Measurements from ENCODE around the gene TCFL5. TPM values are rescaled to one million over a fixed set of nuclear protein-coding genes. Genes with fewer than 3 reads are reported as not detected.

Gene TCFL5
- total and polyA plus RNA-seq, 10 of the 15 experiments (the other 5 are each of a cell fraction or from before 2014, with no cell fraction given): 0.48 to 8.1 (median 3.8) TPM

- TF ChIP-seq SMAD1 (IDR thresholded peaks at IDR 0.05; ENCODE audit: low read depth, partially characterized antibody) (no peak), GATAD2B (conservative IDR thresholded peaks at IDR 0.05; ENCODE audit: low read depth) (peak; percentile 47)
Measured at GRCh38 chr20:62860924-62861691, 514 bp downstream of the TCFL5 start (continued).

GRCh38 chr20:62860391-62860923, 1.2 kb downstream of the TCFL5 start:
- H3K27me3 ChIP-seq (replicated peaks in 1 of 2; ENCODE audit: control insufficient read depth in 2 of 2, insufficient read depth in 2 of 2, low read length in 1 of 2): no peaks in the 10 kb centered on the region; a peak in 1 of 4 replicates
- ChIA-PET POLR2A (no interaction called here), RAD21 (ENCODE audit: unreplicated experiment) (no interaction called here), SMC1A (ENCODE audit: uncharacterized antibody, unreplicated experiment) (interaction anchor here (1.0 to 1.4 kb wide), 2 partner anchors 38 to 94 kb away, joined by 3 read pairs; no protein-coding TSS in a partner anchor), CTCF (interaction anchor here (1.3 kb wide), 1 partner anchor 38 kb away, joined by 3 read pairs; no protein-coding TSS in a partner anchor)
- peaks cover 5% of the 10 kb centered on the region for H3K4me1 ChIP-seq (ENCODE audit: control insufficient read depth, insufficient read depth, low read length)
- intact Hi-C loops (cut with micrococcal nuclease; ENCODE audit: unreplicated experiment) (no loop called here), in situ Hi-C loops (cut with MboI) (no loop called here)
- no peaks in the 10 kb centered on the region for H4K20me1 ChIP-seq (ENCODE audit: control insufficient read depth, insufficient read depth)
- peaks cover 3% of the 10 kb centered on the region; the same call in 1 of the 2 replicates for H3K79me2 ChIP-seq (ENCODE audit: control insufficient read depth, insufficient read depth, low read length)
- peak overlapping the region; percentile 75 for H3K4me3 ChIP-seq
- peak overlapping the region; percentile 38 for H3K9ac ChIP-seq (ENCODE audit: control insufficient read depth, insufficient read depth, low read length)
- TF ChIP-seq IRF5 (IDR thresholded peaks at IDR 0.05; ENCODE audit: borderline replicate concordance): no peak
- no peak for TF ChIP-seq CEBPB (IDR thresholded peaks at IDR 0.05; ENCODE audit: borderline replicate concordance in 1 of 2, low read depth in 2 of 2, low read length in 2 of 2)
- no peak for TF ChIP-seq POLR2AphosphoS5 (IDR thresholded peaks at IDR 0.05; ENCODE audit: low read length)
- no peak for TF ChIP-seq SMAD5 (IDR thresholded peaks at IDR 0.05; ENCODE audit: low read depth)
- no peak for TF ChIP-seq SUPT20H (IDR thresholded peaks at IDR 0.05; ENCODE audit: borderline replicate concordance, control insufficient read depth, low read depth, low read length)
- TF ChIP-seq TCF3 (IDR thresholded peaks at IDR 0.05; ENCODE audit: borderline replicate concordance, insufficient read depth, low read depth, low read length): no peak
- no peak for TF ChIP-seq MXI1 (IDR thresholded peaks at IDR 0.05; ENCODE audit: low read depth, low read length)
- TF ChIP-seq ZNF687 (IDR thresholded peaks at IDR 0.05): no peak
- TF ChIP-seq SKIL (IDR thresholded peaks at IDR 0.05; ENCODE audit: low read depth, poor library complexity, severe bottlenecking): no peak
- TF ChIP-seq TCF12 (IDR thresholded peaks at IDR 0.05; ENCODE audit: low read depth, low read length): no peak
- TF ChIP-seq IKZF1 (conservative IDR thresholded peaks at IDR 0.05): no peak
- TF ChIP-seq NFXL1 (IDR thresholded peaks at IDR 0.05; ENCODE audit: borderline replicate concordance): no peak
- ATAC-seq (no peak), FAIRE-seq (no peak), DNase-seq (ENCODE audit: low read depth, low spot score) (no peak)
- no peaks in the 10 kb centered on the region for H3K36me3 ChIP-seq (ENCODE audit: control insufficient read depth in 2 of 2, insufficient read depth in 2 of 2, low read length in 1 of 2)
- H3K27ac ChIP-seq (ENCODE audit: control insufficient read depth, insufficient read depth): no peak overlapping the region
- H3K4me2 ChIP-seq (ENCODE audit: control insufficient read depth, insufficient read depth): peak overlapping the region; percentile 89
- H3K9me3 ChIP-seq (replicated peaks; ENCODE audit: control insufficient read depth, insufficient read depth, low read length): no peaks in the 10 kb centered on the region
- 47% methylated on average over 24 of the region's 24 CpGs for WGBS (ENCODE audit: insufficient coverage, insufficient replicate concordance, low lambda C conversion rate, missing lambda C conversion rate)
- H2AFZ ChIP-seq (ENCODE audit: control insufficient read depth, low read depth, low read length): no peak overlapping the region
- no TSS peak for BruUV-seq (replicated peaks)
